NCI-H2171 treated with DMSO at 0.1 percent for 48 hours (cell line): ENCODE data around the gene EIF2B2.

ENCODE experiments used
- DNase-seq: peaks from one replicate; lab custom pipeline; 2025; lab: John Stamatoyannopoulos, UW

Gene EIF2B2

DNA sequence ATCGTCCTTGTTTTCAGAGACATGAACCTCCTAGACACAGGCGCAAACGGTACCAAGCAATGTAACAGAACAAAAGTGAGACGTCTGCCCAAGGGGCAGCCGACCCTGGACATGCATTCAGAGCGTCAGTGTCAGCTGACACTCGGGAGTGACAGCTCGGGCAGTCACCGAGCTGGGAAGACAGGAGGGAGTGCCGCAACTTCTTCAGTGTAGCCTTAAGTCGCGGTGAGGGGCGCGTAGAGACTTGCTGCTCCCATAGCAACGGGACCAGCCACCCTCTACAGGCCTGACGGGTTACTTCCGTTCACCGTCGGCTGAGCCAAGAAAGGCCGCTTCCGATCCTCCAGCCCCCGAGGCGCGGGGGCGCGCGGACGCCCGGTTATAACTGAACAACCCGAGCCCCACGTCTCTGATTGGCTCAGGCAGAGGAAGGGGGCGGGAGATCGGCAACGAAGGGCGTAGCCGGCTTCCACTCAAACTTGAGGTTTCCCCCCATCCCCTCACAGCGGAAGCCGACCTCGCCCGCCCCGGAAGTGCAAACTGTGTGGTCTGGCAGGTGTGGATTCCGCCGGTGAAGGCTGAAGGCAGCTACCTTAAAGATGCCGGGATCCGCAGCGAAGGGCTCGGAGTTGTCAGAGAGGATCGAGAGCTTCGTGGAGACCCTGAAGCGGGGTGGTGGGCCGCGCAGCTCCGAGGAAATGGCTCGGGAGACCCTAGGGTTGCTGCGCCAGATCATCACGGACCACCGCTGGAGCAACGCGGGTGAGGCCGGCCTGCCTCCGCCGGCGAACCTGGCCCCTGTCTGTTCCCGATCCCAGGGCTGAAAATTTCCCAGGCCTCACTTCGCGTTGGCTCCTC is at the start of gene EIF2B2:
TSS of gene EIF2B2 (plus strand) at position 530 of the 858 bp plus-strand sequence. CDS start at position 600, 70 bp downstream.
- peak; percentile 100 for DNase-seq

DNA sequence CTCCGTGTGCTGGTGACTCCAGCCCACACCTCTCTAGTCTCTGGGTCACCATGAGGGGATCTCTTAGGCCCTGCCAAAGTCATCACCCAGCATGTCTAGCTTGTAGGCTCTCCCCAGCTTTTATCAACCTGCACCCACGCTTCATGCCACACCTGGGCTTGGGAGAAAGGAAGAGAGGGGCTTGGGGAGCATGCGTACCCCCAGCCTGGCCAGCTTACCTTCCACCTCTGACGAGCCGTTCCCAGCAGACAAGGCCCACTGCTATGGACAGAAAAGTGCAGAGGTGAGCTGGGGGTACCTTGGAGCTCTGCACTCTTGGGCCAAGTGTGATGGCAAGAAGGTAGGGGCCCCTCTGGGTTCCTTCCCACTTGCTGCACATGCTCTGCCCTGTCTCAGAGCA is 49.0 kb upstream of the EIF2B2 start:
- no peak for DNase-seq

- peak; percentile 79 for DNase-seq
Observed at GRCh38 chr14:74954232-74954946, 48.3 kb upstream of the EIF2B2 start.

- no peak for DNase-seq
Observed at GRCh38 chr14:74954947-74955228, 47.8 kb upstream of the EIF2B2 start.

DNA sequence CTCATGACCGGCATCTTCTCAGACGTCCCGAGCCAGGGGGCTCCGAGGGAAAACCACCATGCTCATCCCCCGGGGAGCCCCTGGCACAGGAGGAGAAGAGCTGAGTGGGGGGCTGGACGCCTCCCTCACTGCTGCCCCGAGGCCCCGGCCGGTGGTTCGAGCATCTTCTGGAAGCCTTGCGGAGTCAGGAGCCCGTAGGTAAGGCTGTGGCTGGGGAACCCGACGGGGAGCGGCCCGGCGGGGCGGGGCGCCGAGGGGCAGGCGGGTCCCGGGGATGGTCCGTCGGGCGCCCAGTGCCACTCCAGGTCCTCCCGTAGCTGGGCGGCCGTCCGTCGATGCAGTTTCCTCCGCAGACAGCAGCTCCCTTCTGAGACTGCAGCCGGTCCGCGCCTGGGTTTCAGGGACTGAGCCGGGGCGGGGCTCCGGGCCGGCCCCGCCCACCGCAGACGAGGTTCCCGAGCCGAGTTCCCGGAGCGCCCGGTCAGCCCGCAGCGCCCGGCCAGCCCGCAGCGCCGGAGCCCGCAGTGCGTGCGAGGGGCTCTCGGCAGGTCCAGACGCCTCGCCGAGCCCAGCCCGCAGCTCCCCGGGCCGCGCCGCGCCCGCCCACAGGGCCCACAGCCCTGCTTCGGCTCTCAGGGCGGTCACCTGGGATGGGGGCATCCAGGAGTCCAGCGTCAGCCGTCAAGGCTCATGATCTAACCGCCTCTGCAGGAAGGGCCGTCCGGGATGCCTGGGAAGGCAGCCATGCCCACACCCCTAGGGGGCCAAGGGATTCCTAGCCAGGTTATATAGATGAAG is 47.3 kb upstream of the EIF2B2 start, which contains the start of gene PGF:
TSS of gene PGF (minus strand) at position 369 of the 798 bp plus-strand sequence. CDS start at position 14, 355 bp downstream.
- peak; percentile 45 for DNase-seq

DNA sequence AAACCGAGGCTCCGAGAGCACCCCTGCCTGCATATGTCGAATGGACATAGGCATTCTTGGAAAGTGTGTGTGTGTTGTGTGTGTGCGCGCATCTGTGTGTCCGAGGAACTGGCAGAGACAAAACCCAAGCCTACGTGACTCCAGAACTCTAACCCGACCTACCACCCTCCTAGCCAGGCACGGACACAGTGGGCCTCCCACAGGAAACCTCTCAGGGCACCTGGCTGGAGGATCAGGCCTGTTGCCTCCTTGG is 46.8 kb upstream of the EIF2B2 start:
- no peak for DNase-seq

- DNase-seq: no peak
Observed at GRCh38 chr14:74956280-74957072, 46.2 kb upstream of the EIF2B2 start.

DNA sequence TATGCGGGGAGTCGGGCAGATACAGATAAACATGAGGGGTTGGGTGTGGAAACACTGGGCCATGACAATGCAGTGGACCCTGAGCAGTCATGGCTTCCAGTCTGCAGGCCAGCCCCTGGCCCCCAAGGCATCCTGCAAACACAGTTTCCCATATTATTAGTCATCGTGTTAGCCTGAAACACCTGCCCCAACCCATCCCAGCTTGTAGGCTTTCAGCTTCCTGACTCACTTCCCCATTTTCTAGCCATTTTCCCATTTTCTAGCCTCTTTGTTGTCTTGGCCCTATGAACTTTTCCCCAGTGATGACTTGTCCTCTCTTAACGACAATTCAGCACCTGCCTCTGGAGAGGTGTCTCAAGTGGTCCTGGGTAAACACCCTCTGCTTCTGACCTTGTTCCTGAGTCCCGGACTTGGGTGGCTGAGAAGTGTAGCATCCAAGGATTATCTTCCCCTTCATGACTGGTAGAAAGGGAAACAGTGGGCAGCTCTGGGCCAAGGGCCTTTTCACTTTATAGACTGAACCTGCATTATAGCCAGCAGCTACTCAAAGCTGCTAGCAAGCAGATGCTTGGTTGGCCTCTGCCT is 43.0 kb upstream of the EIF2B2 start:
- DNase-seq: no peak

GRCh38 chr14:74960736-74961135 is 42.0 kb upstream of the EIF2B2 start:
- no peak for DNase-seq

- no peak for DNase-seq
Observed at GRCh38 chr14:74961238-74961911, 41.3 kb upstream of the EIF2B2 start.

DNA sequence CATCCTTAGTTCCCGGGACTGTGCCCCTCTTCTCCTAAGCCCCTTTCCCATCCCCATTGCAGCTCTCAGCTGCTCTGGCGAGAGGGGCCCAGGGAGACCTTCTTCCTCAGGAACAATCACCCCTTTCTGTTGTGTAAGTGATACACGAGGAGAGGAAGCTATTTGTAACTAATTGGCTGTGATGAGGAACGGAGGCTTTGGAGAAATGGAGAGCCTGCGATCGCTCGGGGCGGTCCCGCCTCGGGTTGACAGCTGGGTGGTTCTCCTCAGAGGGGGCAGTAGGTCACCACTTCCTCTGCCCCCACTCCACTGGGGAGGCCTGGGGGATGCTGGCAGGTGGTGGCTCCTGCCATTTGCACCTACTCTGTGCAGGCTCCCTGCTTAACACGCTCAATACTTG is 40.7 kb upstream of the EIF2B2 start:
- no peak for DNase-seq

GRCh38 chr14:74962493-74962892 is 40.2 kb upstream of the EIF2B2 start:
- no peak for DNase-seq

- no peak for DNase-seq
Observed at GRCh38 chr14:74963178-74963704, 39.5 kb upstream of the EIF2B2 start.

DNA sequence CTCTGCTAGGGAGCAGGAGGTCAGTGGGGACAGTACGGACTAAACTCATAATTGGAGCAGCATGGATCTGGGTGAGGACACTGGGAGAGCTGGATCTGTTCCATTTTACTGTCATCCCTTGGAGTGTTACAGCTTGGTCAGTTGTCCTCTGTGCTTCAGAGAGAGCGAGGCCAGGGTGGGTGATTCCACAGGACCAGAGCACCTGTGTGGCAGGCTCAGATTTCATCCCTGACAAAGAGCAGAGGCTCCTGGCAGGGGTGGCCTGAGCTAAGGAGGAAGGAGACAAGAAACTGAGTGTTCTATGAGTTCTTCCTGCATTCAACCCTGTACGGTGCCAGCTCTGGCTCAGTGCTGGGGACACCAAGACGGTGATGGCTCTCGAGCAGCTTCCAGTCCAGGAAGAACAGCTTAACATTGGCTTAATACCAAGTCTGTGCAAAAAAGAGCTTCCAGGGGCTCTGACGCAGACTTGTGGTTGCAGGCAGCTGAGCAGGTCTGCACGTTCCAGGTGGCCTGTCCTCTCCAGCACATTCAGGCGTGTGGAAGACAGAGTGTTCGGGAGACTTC is 38.9 kb upstream of the EIF2B2 start:
- DNase-seq: no peak

DNA sequence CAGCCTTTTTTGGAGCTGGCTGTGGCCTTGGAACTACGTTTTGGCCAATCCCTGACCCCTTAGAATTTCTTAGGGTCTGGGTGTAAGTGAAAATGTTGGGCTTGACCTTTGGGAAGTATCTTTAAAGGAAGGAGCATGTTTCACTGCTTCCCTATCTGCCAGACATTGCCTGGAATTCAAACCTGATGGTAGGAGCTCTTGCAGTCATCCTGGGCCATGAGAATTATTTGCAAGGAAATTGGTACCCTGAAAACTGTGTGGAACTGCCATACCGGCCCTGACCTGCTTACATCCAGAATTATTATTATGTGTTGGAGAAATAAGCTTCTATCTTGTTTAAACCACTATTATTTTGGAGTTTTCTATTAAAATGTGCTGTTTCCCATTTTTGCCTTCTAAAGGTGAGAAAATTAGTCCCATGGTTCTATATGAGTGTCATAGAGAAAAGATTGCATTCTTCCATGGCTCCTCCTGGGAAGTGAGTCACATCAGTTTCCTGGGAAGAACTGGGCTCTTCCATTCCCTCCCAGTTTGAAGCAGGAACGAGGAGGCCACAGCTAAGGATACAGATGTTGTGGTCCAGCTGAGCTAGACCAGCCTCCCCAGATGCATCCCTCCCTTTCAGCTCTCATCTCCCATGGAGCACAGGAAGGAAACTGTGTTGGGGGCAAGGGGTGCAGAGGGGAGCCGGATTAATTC is 37.8 kb upstream of the EIF2B2 start:
- no peak for DNase-seq

DNA sequence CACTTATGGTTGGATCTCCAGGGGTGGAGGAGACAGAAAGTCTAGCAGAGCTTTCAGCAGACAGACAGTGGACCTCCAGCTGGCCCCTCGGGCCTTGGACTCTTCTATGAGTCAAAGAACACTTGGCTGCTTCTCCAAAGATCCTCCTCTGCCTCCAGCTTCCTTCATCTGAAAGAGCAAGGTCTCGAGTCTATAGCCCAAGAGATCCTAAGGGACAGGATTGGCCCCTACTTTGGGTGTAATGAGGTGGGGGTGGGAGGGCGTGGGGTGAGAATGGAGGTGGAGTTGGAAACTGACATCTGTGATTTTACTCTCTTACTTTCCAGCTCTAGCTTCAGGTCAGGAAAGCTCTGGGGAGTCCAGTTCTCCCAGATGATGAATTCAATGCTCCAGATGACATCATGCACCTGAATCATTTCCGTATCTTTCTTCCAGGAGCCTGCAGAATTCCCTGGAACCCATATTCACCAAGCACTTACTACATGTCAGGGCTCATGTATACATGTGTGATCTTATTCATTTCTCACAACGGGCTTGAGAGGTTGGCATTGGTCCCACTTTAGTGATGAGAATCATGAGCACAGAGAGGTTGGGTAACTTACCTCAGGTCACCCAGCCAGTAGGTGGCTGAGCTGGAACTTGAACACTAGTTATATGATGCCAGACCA is 37.1 kb upstream of the EIF2B2 start:
- DNase-seq: no peak

GRCh38 chr14:74968811-74969210 is 33.9 kb upstream of the EIF2B2 start:
- DNase-seq: no peak

DNA sequence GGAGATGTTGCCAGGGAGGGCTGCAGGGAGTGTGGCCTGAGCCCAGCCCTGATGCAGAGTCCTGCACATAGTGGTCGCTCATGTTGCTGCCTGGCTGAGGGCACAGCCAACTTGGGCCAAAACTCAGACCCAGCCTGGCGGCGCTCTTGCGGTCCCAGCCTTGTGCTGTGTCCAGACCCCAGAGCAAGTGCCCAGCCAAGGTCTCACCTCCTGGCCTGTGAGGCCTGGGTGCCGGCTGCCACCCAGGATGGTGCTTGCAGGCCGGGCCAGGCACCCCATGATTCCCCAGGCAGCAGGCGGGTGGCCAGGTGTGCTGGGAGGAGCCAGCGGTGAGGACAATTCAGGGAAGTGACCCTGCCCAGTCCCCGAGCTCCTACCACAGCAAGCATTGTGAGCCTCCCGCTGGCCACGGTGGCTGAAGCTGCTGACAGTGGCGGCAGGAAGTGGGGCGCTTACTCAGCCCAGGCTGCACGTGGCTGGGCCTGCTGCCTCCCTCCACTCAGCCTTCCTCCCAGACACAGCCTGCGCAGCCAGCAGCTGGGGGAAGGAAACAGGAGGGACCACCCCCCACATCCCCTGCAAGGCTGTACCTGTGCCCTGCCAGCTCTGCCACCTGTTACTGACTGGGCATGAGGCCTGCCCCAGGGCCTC is 29.6 kb upstream of the EIF2B2 start:
- no peak for DNase-seq

DNA sequence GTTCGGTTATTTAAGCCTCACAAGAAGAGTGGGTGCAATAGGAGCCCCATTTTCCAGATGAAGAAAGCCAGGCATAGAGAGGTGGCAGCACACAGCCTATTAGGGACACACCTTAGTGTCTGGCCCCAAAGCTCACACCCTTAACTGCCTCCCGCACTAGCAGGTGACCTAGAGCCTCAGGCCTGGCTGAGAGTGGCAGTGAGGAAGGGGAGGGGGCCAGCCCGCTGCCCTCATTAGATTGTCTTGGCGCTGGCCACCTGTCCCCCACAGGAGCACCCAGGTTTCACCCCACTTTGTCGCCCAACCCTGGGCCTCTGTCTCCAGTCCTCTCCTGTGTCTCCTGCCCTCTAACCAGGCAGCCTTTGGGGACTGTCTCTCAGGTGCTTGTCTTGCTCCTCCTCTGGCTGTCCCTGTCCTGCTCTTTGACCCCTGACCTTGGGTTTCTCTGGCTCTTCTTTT is 28.8 kb upstream of the EIF2B2 start:
- DNase-seq: no peak
